ENCODE measurements around the gene DLG2. TPM values are rescaled to one million over a fixed set of nuclear protein-coding genes. Genes with fewer than 3 reads are reported as not detected.

Gene DLG2
- total and polyA plus RNA-seq, 11 donors: 2.4 to 13.9 (median 7.1) TPM

DNA sequence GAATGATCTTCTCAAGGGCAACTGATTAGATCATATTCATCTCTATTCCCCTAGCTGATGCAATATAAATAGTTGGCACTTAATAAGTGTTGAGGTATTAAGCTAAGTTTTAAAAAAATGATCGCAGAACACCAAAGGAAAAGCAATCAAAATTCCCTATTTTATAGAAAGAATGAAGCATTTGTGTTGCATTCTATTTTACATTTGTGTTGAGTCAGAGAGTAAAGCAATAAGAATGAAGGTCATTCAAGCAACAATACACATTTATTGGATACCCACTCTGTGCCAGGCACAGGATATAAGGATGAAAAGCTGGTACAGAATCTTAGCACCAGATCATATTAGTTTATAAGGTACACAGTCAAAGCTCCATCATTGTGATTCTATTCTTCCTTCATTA is 1654.6 kb downstream of the DLG2 start:
- Histone ChIP-seq H3K36me3 (no peaks in the 10 kb centered on the region), H3K27ac (no peak overlapping the region), H3K4me1 (no peaks in the 10 kb centered on the region), H3K27me3 (no peaks in the 10 kb centered on the region), H3K9me3 (no peaks in the 10 kb centered on the region), H3K4me3 (no peak overlapping the region)
- DNase-seq (no peak), ATAC-seq (no peak)
- WGBS, 4 donors: 85 to 95% (median 92%) methylated on average over 1 of the region's 1 CpG
- intact Hi-C loops (cut with DNase I): no loop called here
- TF ChIP-seq, protein P1, sequence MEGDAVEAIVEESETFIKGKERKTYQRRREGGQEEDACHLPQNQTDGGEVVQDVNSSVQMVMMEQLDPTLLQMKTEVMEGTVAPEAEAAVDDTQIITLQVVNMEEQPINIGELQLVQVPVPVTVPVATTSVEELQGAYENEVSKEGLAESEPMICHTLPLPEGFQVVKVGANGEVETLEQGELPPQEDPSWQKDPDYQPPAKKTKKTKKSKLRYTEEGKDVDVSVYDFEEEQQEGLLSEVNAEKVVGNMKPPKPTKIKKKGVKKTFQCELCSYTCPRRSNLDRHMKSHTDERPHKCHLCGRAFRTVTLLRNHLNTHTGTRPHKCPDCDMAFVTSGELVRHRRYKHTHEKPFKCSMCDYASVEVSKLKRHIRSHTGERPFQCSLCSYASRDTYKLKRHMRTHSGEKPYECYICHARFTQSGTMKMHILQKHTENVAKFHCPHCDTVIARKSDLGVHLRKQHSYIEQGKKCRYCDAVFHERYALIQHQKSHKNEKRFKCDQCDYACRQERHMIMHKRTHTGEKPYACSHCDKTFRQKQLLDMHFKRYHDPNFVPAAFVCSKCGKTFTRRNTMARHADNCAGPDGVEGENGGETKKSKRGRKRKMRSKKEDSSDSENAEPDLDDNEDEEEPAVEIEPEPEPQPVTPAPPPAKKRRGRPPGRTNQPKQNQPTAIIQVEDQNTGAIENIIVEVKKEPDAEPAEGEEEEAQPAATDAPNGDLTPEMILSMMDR (IDR thresholded peaks at IDR 0.05): no peak
- TF ChIP-seq POLR2A (IDR thresholded peaks at IDR 0.05): no peak

DNA sequence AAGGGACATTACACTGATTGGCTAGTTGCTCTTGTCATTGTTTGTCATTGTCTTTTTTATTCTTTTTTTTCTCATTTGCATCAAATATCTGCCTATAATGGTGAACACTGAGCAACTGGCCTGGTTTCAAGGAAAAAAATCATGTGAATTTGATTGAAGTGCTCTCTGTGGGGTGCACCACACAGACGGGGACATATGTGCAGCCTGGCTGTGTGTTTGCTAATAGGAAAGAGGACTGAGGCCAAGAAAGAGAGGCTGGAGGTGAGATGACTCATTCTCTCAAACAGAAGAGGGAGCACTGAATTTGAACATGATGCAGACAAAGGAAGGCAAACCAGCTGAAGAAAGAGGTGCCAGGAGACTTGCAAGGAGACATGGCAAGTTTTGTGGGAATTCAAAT is 1656.1 kb downstream of the DLG2 start:
- Histone ChIP-seq H3K4me3 (no peak overlapping the region), H3K36me3 (no peaks in the 10 kb centered on the region), H3K9me3 (no peaks in the 10 kb centered on the region), H3K27me3 (no peaks in the 10 kb centered on the region), H3K4me1 (no peaks in the 10 kb centered on the region), H3K27ac (no peak overlapping the region)
- 49 to 65% (median 54%) methylated on average over 1 of the region's 1 CpG for WGBS, 4 donors
- DNase-seq: no peak
- intact Hi-C loops (cut with DNase I): no loop called here
- TF ChIP-seq, protein P1 (IDR thresholded peaks at IDR 0.05): no peak
- TF ChIP-seq POLR2A (IDR thresholded peaks at IDR 0.05): no peak
- ATAC-seq: no peak

DNA sequence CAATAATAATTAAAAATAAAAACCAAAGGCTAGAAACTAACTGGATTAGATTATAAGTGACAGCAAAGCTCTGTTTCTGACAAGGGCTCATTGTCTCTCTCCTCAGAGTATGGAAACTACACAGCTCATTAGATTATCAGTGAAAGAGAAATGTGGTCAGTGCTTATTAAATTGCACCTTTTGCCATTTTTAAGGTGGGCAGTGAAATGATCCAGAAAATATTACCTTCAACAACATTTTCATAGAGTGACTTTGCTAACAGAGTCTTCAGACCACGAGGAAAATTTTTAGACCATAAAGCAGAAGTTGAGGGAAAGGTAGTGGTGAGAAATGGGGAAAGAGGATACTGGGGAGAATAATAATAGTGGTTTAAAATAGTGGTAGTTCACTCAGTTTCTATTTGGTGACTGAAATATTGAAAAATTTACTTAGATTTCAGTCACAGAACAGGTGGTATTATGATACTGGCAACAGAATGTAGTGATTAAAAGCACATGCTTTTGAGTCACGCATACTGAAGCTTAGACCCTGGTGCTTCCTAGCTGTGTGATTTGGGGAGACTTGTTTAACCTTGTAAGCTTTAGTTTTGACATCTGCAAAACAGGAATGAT is 1657.0 kb downstream of the DLG2 start:
- WGBS, 4 donors: 67 to 78% (median 73%) methylated on average over 2 of the region's 2 CpGs
- no peak overlapping the region for H3K27ac ChIP-seq
- TF ChIP-seq, protein P1 (IDR thresholded peaks at IDR 0.05): no peak
- no peak for TF ChIP-seq POLR2A (IDR thresholded peaks at IDR 0.05)
- no peaks in the 10 kb centered on the region for H3K36me3 ChIP-seq
- DNase-seq: no peak
- H3K9me3 ChIP-seq: no peaks in the 10 kb centered on the region
- ATAC-seq: no peak
- H3K4me3 ChIP-seq: no peak overlapping the region
- no peaks in the 10 kb centered on the region for H3K4me1 ChIP-seq
- intact Hi-C loops (cut with DNase I): no loop called here
- H3K27me3 ChIP-seq: no peaks in the 10 kb centered on the region

DNA sequence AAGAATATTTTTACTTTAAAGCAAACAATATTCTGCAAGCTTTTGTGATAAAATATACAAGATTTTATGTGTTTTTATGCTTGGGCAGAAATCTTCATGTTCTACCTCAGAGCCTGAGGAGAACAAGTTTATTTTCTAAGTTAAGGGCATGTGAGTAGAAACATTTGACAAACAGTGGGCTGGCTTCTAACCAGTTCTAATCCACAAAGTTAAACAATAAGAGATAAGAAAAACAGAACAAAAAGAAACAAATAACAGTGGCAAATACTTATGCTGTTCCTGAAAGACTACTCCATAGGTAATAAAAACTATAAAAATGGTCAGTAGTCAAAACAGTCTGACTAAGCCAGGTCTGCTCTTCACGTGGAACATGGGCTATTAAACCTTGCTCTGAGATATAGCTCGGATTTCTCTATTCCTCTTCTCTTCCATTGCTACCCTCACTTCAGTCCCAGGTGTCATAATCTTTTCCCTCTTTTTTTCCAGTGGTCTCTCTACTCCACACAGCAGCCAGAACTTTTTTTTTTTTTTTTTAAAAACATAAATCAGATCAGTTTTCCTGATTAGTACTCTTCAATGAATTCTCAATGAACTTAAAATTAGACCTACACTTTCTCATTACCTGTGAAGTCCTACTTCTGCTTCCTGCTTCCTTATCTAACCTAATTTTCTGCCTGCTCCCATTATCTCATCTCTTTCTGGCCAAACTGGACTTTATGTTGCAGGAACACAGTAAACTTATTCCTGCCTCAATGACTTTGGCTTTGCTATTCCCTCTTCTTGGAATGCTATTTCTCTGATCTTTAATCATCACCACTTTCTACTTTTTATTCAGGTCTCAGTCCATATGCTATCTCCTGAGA is 1669.9 kb downstream of the DLG2 start:
- H3K27ac ChIP-seq: no peak overlapping the region
- no peaks in the 10 kb centered on the region for H3K4me1 ChIP-seq
- no peaks in the 10 kb centered on the region for H3K36me3 ChIP-seq
- H3K9me3 ChIP-seq: no peaks in the 10 kb centered on the region
- intact Hi-C loops (cut with DNase I): no loop called here
- H3K4me3 ChIP-seq: no peak overlapping the region
- H3K27me3 ChIP-seq: no peaks in the 10 kb centered on the region
- TF ChIP-seq, protein P1 (IDR thresholded peaks at IDR 0.05): no peak
- TF ChIP-seq POLR2A (IDR thresholded peaks at IDR 0.05): no peak
- ATAC-seq (no peak), DNase-seq (no peak)
- 56 to 68% (median 64%) methylated on average over 2 of the region's 2 CpGs for WGBS, 4 donors
